GM12878 (cell line): ENCODE results near the gene TPRN. TPM values are rescaled to one million over a fixed set of nuclear protein-coding genes. Genes with fewer than 3 reads are reported as not detected.

Experiments used
- ATAC-seq: fragments of 200-7000 bp; cut with Tn5 transposase; 3 replicates; pipeline ENCODE4 v1.9.1; 2020; ENCODE audit warnings: mild to moderate bottlenecking, moderate library complexity
- BruUV-seq: library from RNA; stranded (reverse); fragments of 400-500 nt; replicated peaks from 2 replicates; lab custom pipeline; 2021; lab: Mats Ljungman, UMichigan
- CTCF ChIA-PET: fragments of 300-600 bp; sonication (Branson Sonifier 250); formaldehyde crosslinking; extraction: SDS; loops from one replicate; lab custom pipeline; 2021; ENCODE audit warnings: inconsistent platforms; lab: Yijun Ruan, JAX
- POLR2A ChIA-PET: fragments of 350-600 bp; formaldehyde crosslinking; extraction: SDS; loops from one replicate; lab custom pipeline; 2021; ENCODE audit warnings: inconsistent platforms; lab: Charles Lee
- RAD21 ChIA-PET: fragments of 300-600 bp; sonication (Branson Sonifier 250); formaldehyde crosslinking; loops from one replicate; lab custom pipeline; 2023; ENCODE audit warnings: antibody characterized with exemption; ENCODE audit not compliant: unreplicated experiment; lab: Charles Lee
- SMC1A ChIA-PET: fragments of 300-600 bp; sonication (Branson Sonifier 250); formaldehyde crosslinking; loops from one replicate; lab custom pipeline; 2023; ENCODE audit not compliant: unreplicated experiment, uncharacterized antibody; lab: Charles Lee
- DNase-seq: peaks from one replicate; pipeline ENCODE4 v3.0.0-alpha.2; 2011; ENCODE audit warnings: low read depth, low spot score
- FAIRE-seq: peaks from 3 replicates; lab custom pipeline; 2011; peaks lifted over from hg19 to GRCh38; lab: Jason Lieb, UNC
- H2AFZ ChIP-seq: 2 replicates; pipeline ENCODE4 v1.6.0; 2011; ENCODE audit warnings: low read depth, low read length, control low read depth; ENCODE audit not compliant: control insufficient read depth
- H3K27ac ChIP-seq: 2 replicates; pipeline ENCODE4 v1.5.1; 2011; ENCODE audit warnings: control low read depth; ENCODE audit not compliant: control insufficient read depth, insufficient read depth
- H3K27me3 ChIP-seq, 2 experiments: replicated peaks in 1 of 2; 2 replicates each; pipeline versions ENCODE4 v1.6.0 to v1.6.1; 2011; ENCODE audit warnings: low read length in 1 of 2; ENCODE audit not compliant: control insufficient read depth in 2 of 2, insufficient read depth in 2 of 2
- H3K36me3 ChIP-seq, 2 experiments: 2 replicates each; pipeline ENCODE4 v1.5.1; 2011; ENCODE audit warnings: low read length in 1 of 2; ENCODE audit not compliant: control insufficient read depth in 2 of 2, insufficient read depth in 2 of 2
- H3K4me1 ChIP-seq: 2 replicates; pipeline ENCODE4 v1.6.1; 2011; ENCODE audit warnings: mild to moderate bottlenecking, low read length, moderate library complexity, mixed read lengths; ENCODE audit not compliant: control insufficient read depth, insufficient read depth
- H3K4me2 ChIP-seq: 2 replicates; pipeline ENCODE4 v1.6.0; 2011; ENCODE audit warnings: control low read depth; ENCODE audit not compliant: control insufficient read depth, insufficient read depth
- H3K4me3 ChIP-seq: fragments of 200-600 bp; sonication (generic); 2 replicates; pipeline ENCODE4 v1.5.1; 2016
- H3K79me2 ChIP-seq: 2 replicates; pipeline ENCODE4 v1.6.0; 2011; ENCODE audit warnings: low read length; ENCODE audit not compliant: control insufficient read depth, insufficient read depth
- H3K9ac ChIP-seq: 2 replicates; pipeline ENCODE4 v1.8.0; 2011; ENCODE audit warnings: low read length, control low read depth, mixed read lengths; ENCODE audit not compliant: control insufficient read depth, insufficient read depth
- H3K9me3 ChIP-seq: replicated peaks from 3 replicates; pipeline ENCODE4 v1.5.1; 2011; ENCODE audit warnings: mild to moderate bottlenecking, low read length; ENCODE audit not compliant: control insufficient read depth, insufficient read depth
- H4K20me1 ChIP-seq: 2 replicates; pipeline ENCODE4 v1.6.0; 2011; ENCODE audit not compliant: control insufficient read depth, insufficient read depth
- FOXM1 ChIP-seq: IDR thresholded peaks from 2 replicates; pipeline ENCODE4 v1.6.1; 2012; ENCODE audit warnings: low read depth, mild to moderate bottlenecking, inconsistent platforms, low read length, moderate library complexity
- NKRF ChIP-seq: fragments of 450-650 bp; conservative IDR thresholded peaks from 2 replicates; pipeline ENCODE4 v1.6.1; 2017; ENCODE audit warnings: mild to moderate bottlenecking, moderate library complexity
- YY1 ChIP-seq: IDR thresholded peaks from 2 replicates; pipeline ENCODE4 v1.6.1; 2011; ENCODE audit warnings: low read depth, mild to moderate bottlenecking, low read length
- ZNF592 ChIP-seq: fragments of 450-650 bp; IDR thresholded peaks from 2 replicates; pipeline ENCODE4 v1.6.1; 2017; ENCODE audit warnings: mild to moderate bottlenecking, moderate library complexity
- WGBS: methylation state at CpG from one replicate; pipeline ENCODE4 v1.1.6; 2016; ENCODE audit warnings: low lambda C conversion rate; ENCODE audit not compliant: insufficient replicate concordance, insufficient coverage; ENCODE audit errors: missing lambda C conversion rate; 5-methylcytosine and 5-hydroxymethylcytosine counted together
- in situ Hi-C: fragments of 300-500 bp; cut with MboI; formaldehyde crosslinking; loops from 9 replicates; pipeline ENCODE4 v1.14.3; 2018; ENCODE audit warnings: mixed read lengths
- intact Hi-C: fragments of 100-400 bp; cut with micrococcal nuclease; formaldehyde crosslinking; loops from one replicate; pipeline ENCODE4 v1.14.2; 2022; ENCODE audit not compliant: unreplicated experiment
- polyA plus RNA-seq, 11 experiments: library from polyadenylated mRNA; depleted of rRNA in 4 of 11; unstranded in 6 of 11; stranded (reverse) in 5 of 11; fragments of >200 nt; fragmentation: Nextera tagmentation in 4 of 11; fragmentation: Illumina TruSeq in 1 of 11; extraction: Ambion mirVana in 4 of 11; extraction: Trizol in 1 of 11; gene quantifications; 1 replicate in 1 of 11; 2 replicates in 10 of 11; pipeline versions ENCODE4 v1.2.1 to v1.2.3, GENCODE V29; 2011 to 2016; ENCODE audit warnings: inconsistent platforms in 2 of 11, missing spikeins in 2 of 11, low read depth in 1 of 11
- total RNA-seq, 4 experiments: library from RNA; depleted of rRNA in 3 of 4; stranded (reverse); fragments of >200 nt in 3 of 4; fragmentation: Illumina TruSeq in 1 of 4; extraction: Trizol in 1 of 4; gene quantifications; 2 replicates each; pipeline versions ENCODE4 v1.2.1 to v1.2.3, GENCODE V29; 2013 to 2021

TPRN gene
- total and polyA plus RNA-seq, 10 of the 15 experiments (the other 5 are each of a cell fraction or from before 2014, with no cell fraction given) = 0.18 to 19.5 (median 3.1) TPM

GRCh38 chr9:137148661-137149060 is 51.9 kb downstream of the TPRN start:
- FAIRE-seq = no peak
- no TSS peak for BruUV-seq
- 88% methylated on average over 19 of the region's 19 CpGs for WGBS
- no peak for ATAC-seq
- Histone ChIP-seq H2AFZ (no peak overlapping the region), H3K79me2 (no peaks in the 10 kb centered on the region), H3K27me3 (no peaks in the 10 kb centered on the region), H3K36me3 (no peaks in the 10 kb centered on the region), H3K4me3 (no peak overlapping the region), H3K27ac (no peak overlapping the region), H3K4me2 (no peak overlapping the region), H3K9ac (no peak overlapping the region), H3K9me3 (no peaks in the 10 kb centered on the region; the same call in 2 of the 3 replicates), H4K20me1 (no peaks in the 10 kb centered on the region), H3K4me1 (peaks cover 9% of the 10 kb centered on the region; the same call in 1 of the 2 replicates)
- in situ Hi-C loops = no loop called here
- ChIA-PET CTCF (no interaction called here), SMC1A (interaction anchor here (1.2 to 4.7 kb wide), 2 partner anchors 18 to 50 kb away, joined by 5 to 28 read pairs; no protein-coding TSS in a partner anchor), POLR2A (interaction anchor here (2.1 to 4.3 kb wide), 4 partner anchors 10 to 75 kb away, joined by 12 to 166 read pairs (median 25); partner anchors contain the start of genes CYSRT1, NDOR1, RNF208 and TMEM203), RAD21 (interaction anchor here (3.6 to 4.1 kb wide), 3 partner anchors 19 to 62 kb away, joined by 11 to 26 read pairs (median 25); partner anchors contain the start of gene MAN1B1)
- no peak for DNase-seq
- TF ChIP-seq FOXM1 = no peak
- TF ChIP-seq NKRF = no peak
- TF ChIP-seq ZNF592 = no peak
- no peak for TF ChIP-seq YY1
- intact Hi-C loops = no loop called here
